ENCODE data around the gene INSRR.

INSRR gene

GRCh38 chr1:156832434-156832833 is 26.5 kb downstream of the INSRR start:
- no peak for DNase-seq (ENCODE audit: low read depth in 3 of 3)

- no peak for DNase-seq (ENCODE audit: low read depth in 3 of 3)
Measured at GRCh38 chr1:156828400-156829124, 30.4 kb downstream of the INSRR start.

GRCh38 chr1:156826630-156827029 is 32.3 kb downstream of the INSRR start:
- no peak for DNase-seq (ENCODE audit: low read depth in 3 of 3)

GRCh38 chr1:156823210-156823790 is 35.6 kb downstream of the INSRR start:
- DNase-seq (ENCODE audit: low read depth in 3 of 3), result no peak

GRCh38 chr1:156822680-156823079 is 36.2 kb downstream of the INSRR start:
- DNase-seq (ENCODE audit: low read depth in 3 of 3), result no peak

- DNase-seq (ENCODE audit: low read depth in 3 of 3), result no peak
Measured at GRCh38 chr1:156821801-156822200, 37.1 kb downstream of the INSRR start.

GRCh38 chr1:156816561-156817328 is 42.2 kb downstream of the INSRR start, which contains the start of gene SH2D2A:
SH2D2A (minus strand) TSS chr1:156816848; CDS start chr1:156816708, 140 bp downstream.
- peak; percentile 78 to 94 (median 89) for DNase-seq (ENCODE audit: low read depth in 3 of 3)

- DNase-seq (ENCODE audit: low read depth in 3 of 3), result no peak
Measured at GRCh38 chr1:156815961-156816422, 42.9 kb downstream of the INSRR start.

GRCh38 chr1:156815307-156815826 is 43.5 kb downstream of the INSRR start:
- DNase-seq (ENCODE audit: low read depth in 3 of 3), result no peak

- peak in 1 of 3 experiments; percentile 30 for DNase-seq (ENCODE audit: low read depth in 3 of 3)
Measured at GRCh38 chr1:156814571-156815260, 44.2 kb downstream of the INSRR start.

- DNase-seq (ENCODE audit: low read depth in 3 of 3), result peak; percentile 66 to 69 (median 69)
Measured at GRCh38 chr1:156813750-156814570, 45.0 kb downstream of the INSRR start.

- DNase-seq (ENCODE audit: low read depth in 3 of 3), result no peak
Measured at GRCh38 chr1:156813298-156813697, 45.6 kb downstream of the INSRR start.

GRCh38 chr1:156812293-156812990 is 46.5 kb downstream of the INSRR start:
- no peak for DNase-seq (ENCODE audit: low read depth in 3 of 3)

GRCh38 chr1:156811168-156811567 is 47.7 kb downstream of the INSRR start:
- DNase-seq (ENCODE audit: low read depth in 3 of 3), result no peak

GRCh38 chr1:156809711-156810366 is 49.1 kb downstream of the INSRR start:
- DNase-seq (ENCODE audit: low read depth in 3 of 3), result no peak

GRCh38 chr1:156809281-156809680 is 49.6 kb downstream of the INSRR start:
- no peak for DNase-seq (ENCODE audit: low read depth in 3 of 3)

- DNase-seq (ENCODE audit: low read depth in 3 of 3), result no peak
Measured at GRCh38 chr1:156808186-156809030, 50.5 kb downstream of the INSRR start.

- DNase-seq (ENCODE audit: low read depth in 3 of 3), result no peak
Measured at GRCh38 chr1:156807627-156808026, 51.3 kb downstream of the INSRR start.

All from stimulated activated CD4-positive, alpha-beta T cell treated with anti-CD3 and anti-CD28 coated beads, TNF-alpha, amount 100 ng/mL, for 4 hours (primary cell).